H9 (cell line): ENCODE measurements around the gene COL8A1. TPM values are rescaled to one million over a fixed set of nuclear protein-coding genes. Genes with fewer than 3 reads are reported as not detected.

Source experiments
- DNase-seq: peaks from one replicate; pipeline ENCODE4 v3.0.0-alpha.2; 2017
- H2AFZ ChIP-seq: one replicate; pipeline ENCODE4 v1.6.1; 2013; ENCODE audit warnings: mild to moderate bottlenecking, low read length, control low read depth, moderate library complexity
- H2AK5ac ChIP-seq: 2 replicates; pipeline ENCODE4 v1.6.1; 2013; ENCODE audit warnings: low read length, control low read depth, mixed read lengths; ENCODE audit not compliant: insufficient read length
- H2BK120ac ChIP-seq: one replicate; pipeline ENCODE4 v1.6.1; 2013; ENCODE audit warnings: low read depth, mild to moderate bottlenecking, low read length, control low read depth, inconsistent platforms; ENCODE audit not compliant: poor library complexity, severe bottlenecking
- H2BK12ac ChIP-seq: 2 replicates; pipeline ENCODE4 v1.6.1; 2013; ENCODE audit warnings: low read length, control low read depth, mixed read lengths, low read depth; ENCODE audit not compliant: insufficient read length
- H2BK15ac ChIP-seq: 2 replicates; pipeline ENCODE4 v1.6.1; 2013; ENCODE audit warnings: low read depth, low read length, control low read depth
- H2BK20ac ChIP-seq: one replicate; pipeline ENCODE4 v1.6.1; 2013; ENCODE audit warnings: low read depth, mild to moderate bottlenecking, low read length, control low read depth, inconsistent platforms; ENCODE audit not compliant: poor library complexity, severe bottlenecking
- H2BK5ac ChIP-seq: 2 replicates; pipeline ENCODE4 v1.6.1; 2013; ENCODE audit warnings: low read length, control low read depth, mixed read lengths; ENCODE audit not compliant: insufficient read length
- H3K14ac ChIP-seq: 2 replicates; pipeline ENCODE4 v1.6.1; 2013; ENCODE audit warnings: low read length, control low read depth; ENCODE audit not compliant: insufficient read depth
- H3K18ac ChIP-seq: 2 replicates; pipeline ENCODE4 v1.6.1; 2013; ENCODE audit warnings: low read depth, mild to moderate bottlenecking, mixed read lengths, low read length, control low read depth; ENCODE audit not compliant: insufficient read length
- H3K23ac ChIP-seq: 2 replicates; pipeline ENCODE4 v1.6.1; 2013; ENCODE audit warnings: low read length, control low read depth, mixed read lengths, low read depth; ENCODE audit not compliant: insufficient read length
- H3K23me2 ChIP-seq: 2 replicates; pipeline ENCODE4 v1.6.1; 2013; ENCODE audit warnings: low read depth, mild to moderate bottlenecking, mixed read lengths, low read length, control low read depth; ENCODE audit not compliant: insufficient read length, poor library complexity, severe bottlenecking
- H3K27ac ChIP-seq: 2 replicates; pipeline ENCODE4 v1.5.1; 2013; ENCODE audit warnings: low read length, control low read depth, mixed read lengths, low read depth; ENCODE audit not compliant: insufficient read length
- H3K27me3 ChIP-seq: 2 replicates; pipeline ENCODE4 v1.6.1; 2013; ENCODE audit warnings: low read length, control low read depth, inconsistent platforms; ENCODE audit not compliant: insufficient read depth
- H3K4ac ChIP-seq: 2 replicates; pipeline ENCODE4 v1.6.1; 2013; ENCODE audit warnings: low read depth, mild to moderate bottlenecking, control low read depth, inconsistent platforms, low read length, moderate library complexity
- H3K4me1 ChIP-seq: 2 replicates; pipeline ENCODE4 v1.6.1; 2013; ENCODE audit warnings: low read length, control low read depth, inconsistent platforms; ENCODE audit not compliant: insufficient read depth
- H3K4me2 ChIP-seq: 2 replicates; pipeline ENCODE4 v1.6.1; 2013; ENCODE audit warnings: low read length, control low read depth, mixed read lengths; ENCODE audit not compliant: insufficient read length, insufficient read depth
- H3K56ac ChIP-seq: 2 replicates; pipeline ENCODE4 v1.6.1; 2013; ENCODE audit warnings: low read depth, mild to moderate bottlenecking, mixed read lengths, low read length, control low read depth; ENCODE audit not compliant: insufficient read length
- H3K79me1 ChIP-seq: 2 replicates; pipeline ENCODE4 v1.6.1; 2013; ENCODE audit warnings: low read depth, mild to moderate bottlenecking, moderate library complexity, low read length, control low read depth, inconsistent platforms; ENCODE audit not compliant: insufficient read depth, poor library complexity, severe bottlenecking
- H3K79me2 ChIP-seq: 2 replicates; pipeline ENCODE4 v1.6.1; 2013; ENCODE audit warnings: low read length, control low read depth, inconsistent platforms; ENCODE audit not compliant: insufficient read depth
- H3K9ac ChIP-seq: 2 replicates; pipeline ENCODE4 v1.6.1; 2013; ENCODE audit warnings: low read length, control low read depth, mixed read lengths; ENCODE audit not compliant: insufficient read length; ENCODE audit errors: extremely low read depth
- H3K9me3 ChIP-seq: one replicate; pipeline ENCODE4 v1.6.1; 2013; ENCODE audit warnings: low read depth, low read length, inconsistent platforms; ENCODE audit not compliant: control insufficient read depth
- H3T11ph ChIP-seq: one replicate; pipeline ENCODE4 v1.6.1; 2013; ENCODE audit warnings: mild to moderate bottlenecking, low read length, control low read depth, inconsistent platforms
- H4K20me1 ChIP-seq: one replicate; pipeline ENCODE4 v1.6.1; 2013; ENCODE audit not compliant: control insufficient read depth, insufficient read length, insufficient read depth
- H4K5ac ChIP-seq: 2 replicates; pipeline ENCODE4 v1.6.1; 2013; ENCODE audit warnings: low read depth, mild to moderate bottlenecking, mixed read lengths, low read length, control low read depth; ENCODE audit not compliant: insufficient read length
- H4K8ac ChIP-seq: replicated peaks from 2 replicates; pipeline ENCODE4 v1.6.1; 2013; ENCODE audit warnings: low read length, control low read depth, mixed read lengths, low read depth; ENCODE audit not compliant: insufficient read length
- H4K91ac ChIP-seq: 2 replicates; pipeline ENCODE4 v1.6.1; 2013; ENCODE audit warnings: low read depth, mild to moderate bottlenecking, moderate library complexity, mixed read lengths, low read length, control low read depth; ENCODE audit not compliant: insufficient read length
- H3K27ac Mint-ChIP-seq, 3 experiments: 2 replicates in 2 of 3; 3 replicates in 1 of 3; pipeline ENCODE4 v1.8.0; 2020 to 2021; ENCODE audit warnings: mixed read lengths in 3 of 3, mild to moderate bottlenecking in 1 of 3, moderate library complexity in 1 of 3
- H3K27me3 Mint-ChIP-seq: 2 replicates; pipeline ENCODE4 v1.8.0; 2021; ENCODE audit warnings: low read depth, mild to moderate bottlenecking, moderate library complexity, mixed read lengths
- H3K36me3 Mint-ChIP-seq, 3 experiments: 2 replicates in 2 of 3; 3 replicates in 1 of 3; pipeline ENCODE4 v1.8.0; 2020 to 2021; ENCODE audit warnings: low read depth in 3 of 3, mixed read lengths in 3 of 3; ENCODE audit not compliant: insufficient read depth in 1 of 3
- H3K4me1 Mint-ChIP-seq, 2 experiments: 2 replicates each; pipeline ENCODE4 v1.8.0; 2020; ENCODE audit warnings: mixed read lengths in 2 of 2
- H3K4me3 Mint-ChIP-seq, 2 experiments: 2 replicates in 1 of 2; 3 replicates in 1 of 2; pipeline ENCODE4 v1.8.0; 2020 to 2021; ENCODE audit warnings: mild to moderate bottlenecking in 2 of 2, mixed read lengths in 2 of 2, moderate library complexity in 1 of 2
- H3K9me3 Mint-ChIP-seq, 2 experiments: 2 replicates in 1 of 2; 3 replicates in 1 of 2; pipeline ENCODE4 v1.8.0; 2020; ENCODE audit warnings: mild to moderate bottlenecking in 2 of 2, mixed read lengths in 2 of 2, moderate library complexity in 1 of 2
- CTCF ChIP-seq: fragments of 200-600 bp; sonication (generic); conservative IDR thresholded peaks from 3 replicates; pipeline ENCODE4 v1.8.0; 2021; ENCODE audit warnings: antibody characterized with exemption, mild to moderate bottlenecking
- WGBS: extraction: QIAGEN DNeasy Blood & Tissue Kit; methylation state at CpG from one replicate; pipeline ENCODE4 v1.1.7; 2013; ENCODE audit warnings: missing lambda C conversion rate, low lambda C conversion rate, mixed read lengths; ENCODE audit not compliant: insufficient read length; ENCODE audit errors: extremely low coverage; 5-methylcytosine and 5-hydroxymethylcytosine counted together
- total RNA-seq: library from RNA; stranded (reverse); gene quantifications from 2 replicates; pipeline ENCODE4 v1.2.1, GENCODE V29; 2021

Gene COL8A1
- total RNA-seq, 1 experiment from 2014 or later: 0.17 TPM

- DNase-seq: no peak
- H3K36me3 Mint-ChIP-seq: no peaks in the 10 kb centered on the region
- Histone ChIP-seq H3K4ac (no peak overlapping the region), H2BK120ac (no peak overlapping the region), H3K27ac (no peak overlapping the region), H2BK15ac (no peak overlapping the region), H3K27me3 (no peaks in the 10 kb centered on the region), H2BK5ac (no peak overlapping the region), H2BK12ac (no peak overlapping the region), H3K4me2 (no peak overlapping the region), H3K9me3 (no peaks in the 10 kb centered on the region), H2BK20ac (no peak overlapping the region), H3K56ac (no peak overlapping the region), H3K14ac (no peak overlapping the region), H3K18ac (no peak overlapping the region), H4K8ac (no peak overlapping the region), H4K91ac (no peak overlapping the region), H3K79me2 (no peaks in the 10 kb centered on the region), H2AK5ac (no peak overlapping the region), H3K4me1 (no peaks in the 10 kb centered on the region), H4K20me1 (no peaks in the 10 kb centered on the region), H3K23me2 (no peaks in the 10 kb centered on the region), H2AFZ (no peak overlapping the region), H3T11ph (no peak overlapping the region), H3K79me1 (no peaks in the 10 kb centered on the region), H4K5ac (no peak overlapping the region), H3K9ac (no peak overlapping the region), H3K23ac (no peak overlapping the region)
- no peaks in the 10 kb centered on the region for H3K9me3 Mint-ChIP-seq
- peak; percentile 66 for TF ChIP-seq CTCF
- no peaks in the 10 kb centered on the region for H3K4me1 Mint-ChIP-seq
- no peak overlapping the region for H3K4me3 Mint-ChIP-seq
- H3K27ac Mint-ChIP-seq: no peak overlapping the region
- H3K27me3 Mint-ChIP-seq: no peaks in the 10 kb centered on the region; the same call in none of the 2 replicates
- no CpG with 5 or more reads among the region's 3 CpGs for WGBS
Measured at GRCh38 chr3:99789011-99789721, 150.8 kb downstream of the COL8A1 start.
